Right lobe of liver (tissue), 4 donors: Measurements from ENCODE around the gene SNX11.

Source experiments
- POLR2A ChIP-seq: fragments of 450-650 bp; IDR thresholded peaks from one replicate; pipeline ENCODE4 v1.6.1; 2017; ENCODE audit warnings: antibody characterized with exemption, mild to moderate bottlenecking
- TF ChIP-seq, protein P1 (sequence below), 4 donors: fragments of 200-600 bp in 3 of 4; fragments of 450-650 bp in 1 of 4; IDR thresholded peaks; one replicate each; pipeline versions ENCODE4 v1.5.1 to v1.8.0; 2016 to 2022; ENCODE audit warnings: antibody characterized with exemption in 4 of 4, mild to moderate bottlenecking in 2 of 4
- donor health status: DM: no; HTN: no; CAD: no.
- donor health status: DM: no; HTN: no; CAD: no.
- donor health status: DM: no; HTN: yes; CAD: no.

DNA sequence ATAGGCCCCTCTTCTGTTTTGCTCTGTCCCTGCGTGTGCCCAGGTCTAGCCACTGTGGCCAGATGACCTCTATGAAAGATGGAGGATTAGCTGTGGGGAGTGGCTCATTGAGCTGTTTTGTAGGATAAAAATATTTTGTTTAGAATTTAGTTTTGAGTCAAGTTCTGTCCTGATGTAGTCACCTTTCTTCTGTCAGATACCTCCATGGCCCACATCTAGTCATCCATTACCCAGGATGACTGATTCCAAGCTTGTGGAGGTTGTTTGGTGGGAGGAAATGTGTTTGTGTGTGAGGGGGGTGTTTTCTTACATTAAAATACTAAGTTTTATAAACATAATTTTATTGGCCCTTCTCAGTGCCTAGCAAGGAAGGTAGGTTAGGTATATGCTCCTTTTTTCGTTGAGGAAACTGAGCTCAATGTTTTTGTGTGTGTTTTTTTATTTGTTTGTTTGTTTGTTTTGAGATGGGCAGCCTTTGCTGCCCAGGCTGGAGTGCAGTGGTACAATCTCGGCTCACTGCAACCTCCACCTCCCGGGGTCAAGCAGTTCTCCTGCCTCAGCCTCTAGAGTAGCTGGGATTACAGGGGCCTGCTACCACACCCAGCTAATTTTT lies 16.3 kb downstream of the SNX11 start:
- TF ChIP-seq, protein P1, sequence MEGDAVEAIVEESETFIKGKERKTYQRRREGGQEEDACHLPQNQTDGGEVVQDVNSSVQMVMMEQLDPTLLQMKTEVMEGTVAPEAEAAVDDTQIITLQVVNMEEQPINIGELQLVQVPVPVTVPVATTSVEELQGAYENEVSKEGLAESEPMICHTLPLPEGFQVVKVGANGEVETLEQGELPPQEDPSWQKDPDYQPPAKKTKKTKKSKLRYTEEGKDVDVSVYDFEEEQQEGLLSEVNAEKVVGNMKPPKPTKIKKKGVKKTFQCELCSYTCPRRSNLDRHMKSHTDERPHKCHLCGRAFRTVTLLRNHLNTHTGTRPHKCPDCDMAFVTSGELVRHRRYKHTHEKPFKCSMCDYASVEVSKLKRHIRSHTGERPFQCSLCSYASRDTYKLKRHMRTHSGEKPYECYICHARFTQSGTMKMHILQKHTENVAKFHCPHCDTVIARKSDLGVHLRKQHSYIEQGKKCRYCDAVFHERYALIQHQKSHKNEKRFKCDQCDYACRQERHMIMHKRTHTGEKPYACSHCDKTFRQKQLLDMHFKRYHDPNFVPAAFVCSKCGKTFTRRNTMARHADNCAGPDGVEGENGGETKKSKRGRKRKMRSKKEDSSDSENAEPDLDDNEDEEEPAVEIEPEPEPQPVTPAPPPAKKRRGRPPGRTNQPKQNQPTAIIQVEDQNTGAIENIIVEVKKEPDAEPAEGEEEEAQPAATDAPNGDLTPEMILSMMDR (IDR thresholded peaks at IDR 0.05) = no peak
- TF ChIP-seq POLR2A = no peak
